GM18520 (cell line): Measurements from ENCODE around the gene PGAM1.
"Not testable (repeated sequence)": the region's sequence is repeated elsewhere in the genome, so short reads cannot be mapped to it uniquely, and the experiment has no call there.

Experiments
- ATAC-seq: cut with Tn5 transposase; IDR thresholded peaks from one replicate; pipeline ENCODE4 v1.9.1; 2021; ENCODE audit not compliant: unreplicated experiment

Gene PGAM1

GRCh38 chr10:97425964-97426775, at the start of gene PGAM1:
Gene PGAM1 (plus strand): TSS chr10:97426191. CDS start chr10:97426308, 117 bp downstream.
- peak; percentile 81 for ATAC-seq

DNA sequence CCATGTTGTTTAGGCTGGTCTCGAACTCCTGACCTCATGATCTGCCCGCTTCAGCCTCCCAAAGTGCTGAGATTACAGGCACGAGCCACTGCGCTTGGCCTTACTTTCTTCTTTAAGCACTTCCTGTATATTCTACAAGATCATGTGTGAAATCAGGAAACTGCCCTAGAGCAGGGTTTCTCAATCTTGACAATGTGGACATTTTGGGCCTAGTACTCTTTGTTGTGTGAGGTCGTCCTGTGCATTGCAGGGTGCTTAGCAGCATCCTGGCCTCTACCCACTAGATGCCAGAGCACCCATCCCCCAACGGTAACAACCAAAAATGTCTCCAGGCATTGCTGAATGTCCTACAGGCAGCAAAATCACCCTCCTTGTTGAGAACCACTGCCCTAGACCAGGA, 49.6 kb upstream of the PGAM1 start:
- no peak for ATAC-seq

DNA sequence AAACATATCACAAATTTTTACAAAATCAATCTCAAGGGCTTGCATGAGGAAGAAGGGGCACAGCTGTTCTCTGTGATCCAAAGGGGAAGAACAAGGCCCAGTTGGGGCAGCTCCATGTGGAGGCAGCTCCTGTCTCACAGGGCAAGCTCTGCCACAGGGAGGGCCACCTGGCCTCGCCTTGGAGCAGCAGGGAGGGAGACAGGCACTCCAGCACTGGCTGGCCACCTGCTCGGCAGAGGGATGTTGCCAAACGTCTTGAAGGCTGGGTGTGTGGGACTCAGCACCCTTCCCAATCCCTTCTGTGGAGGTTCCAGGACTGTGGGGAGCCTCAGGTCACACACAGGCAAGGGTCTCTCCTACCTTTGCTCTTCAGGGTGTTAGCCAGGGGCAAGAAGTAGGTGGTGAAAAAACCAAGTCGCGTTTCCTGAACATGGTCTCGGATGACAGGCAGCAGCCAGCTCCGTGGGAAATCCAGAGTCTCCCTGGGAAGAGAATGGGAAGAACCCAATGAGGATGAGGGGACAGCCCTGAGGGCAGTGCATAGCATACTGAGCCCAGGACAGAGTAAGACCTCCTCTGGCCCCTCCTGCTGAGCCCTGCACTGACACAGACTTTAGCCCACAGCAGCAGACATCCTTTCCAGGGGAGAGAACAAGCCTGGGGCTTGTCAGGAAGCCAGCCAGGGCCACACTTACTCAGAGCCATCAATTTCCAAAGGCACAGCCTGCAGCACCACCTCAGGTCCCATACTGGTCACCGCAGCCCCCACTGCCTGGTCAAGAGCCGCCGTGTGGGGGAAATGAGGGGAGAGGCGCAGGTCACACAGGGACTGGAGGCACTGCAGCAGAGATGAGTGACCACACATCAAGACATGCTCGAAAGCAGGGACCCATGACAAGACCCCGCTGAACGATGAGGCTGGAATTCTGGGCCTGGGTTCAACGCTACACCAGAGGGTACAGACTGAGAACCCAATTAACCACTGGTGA, 46.8 kb upstream of the PGAM1 start:
- ATAC-seq: no peak

DNA sequence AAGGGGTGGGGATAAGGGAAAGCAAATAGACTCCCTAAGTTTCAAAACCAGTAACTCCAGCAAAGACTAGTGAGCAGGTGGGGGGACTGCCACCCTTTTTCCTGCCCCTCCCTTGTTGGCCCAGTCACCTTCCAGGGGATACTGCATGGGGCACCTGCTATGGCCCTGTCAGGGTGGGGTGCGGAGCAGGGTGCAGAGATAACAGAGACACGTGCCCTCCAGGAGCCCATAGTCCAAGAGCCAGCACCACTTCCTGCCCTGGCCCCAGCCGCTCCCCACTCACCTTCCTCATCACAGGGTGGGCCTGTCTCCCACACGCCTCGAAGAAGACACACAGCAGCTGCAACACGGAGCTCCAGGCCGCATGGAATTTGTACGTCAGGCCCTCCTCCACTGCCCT, 45.5 kb upstream of the PGAM1 start:
- ATAC-seq: no peak

GRCh38 chr10:97381626-97382025, 44.4 kb upstream of the PGAM1 start:
- ATAC-seq: no peak

GRCh38 chr10:97383159-97383558, 42.8 kb upstream of the PGAM1 start:
- no peak for ATAC-seq

DNA sequence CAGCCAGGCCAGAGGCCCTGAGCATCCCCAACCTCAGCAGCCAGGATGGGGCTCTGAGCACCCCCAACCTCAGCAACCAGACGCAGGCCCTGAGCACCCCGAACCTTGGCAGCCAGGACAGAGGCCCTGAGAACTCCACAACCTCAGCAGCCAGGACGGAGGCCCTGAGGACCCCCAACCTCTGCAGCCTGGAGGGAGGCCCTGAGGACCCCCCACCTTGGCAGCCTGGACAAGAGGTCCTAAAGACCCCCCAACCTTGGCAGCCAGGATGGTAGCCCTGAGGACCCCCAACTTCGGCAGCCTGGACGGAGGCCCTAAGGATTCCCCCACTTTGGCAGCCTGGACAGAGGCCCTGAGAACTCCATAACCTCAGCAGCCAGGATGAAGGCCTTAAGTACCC, 41.8 kb upstream of the PGAM1 start:
- ATAC-seq: no peak

GRCh38 chr10:97384641-97385040, 41.4 kb upstream of the PGAM1 start:
- ATAC-seq: no peak

- ATAC-seq: no peak
Measured at GRCh38 chr10:97385565-97385964, 40.4 kb upstream of the PGAM1 start.

DNA sequence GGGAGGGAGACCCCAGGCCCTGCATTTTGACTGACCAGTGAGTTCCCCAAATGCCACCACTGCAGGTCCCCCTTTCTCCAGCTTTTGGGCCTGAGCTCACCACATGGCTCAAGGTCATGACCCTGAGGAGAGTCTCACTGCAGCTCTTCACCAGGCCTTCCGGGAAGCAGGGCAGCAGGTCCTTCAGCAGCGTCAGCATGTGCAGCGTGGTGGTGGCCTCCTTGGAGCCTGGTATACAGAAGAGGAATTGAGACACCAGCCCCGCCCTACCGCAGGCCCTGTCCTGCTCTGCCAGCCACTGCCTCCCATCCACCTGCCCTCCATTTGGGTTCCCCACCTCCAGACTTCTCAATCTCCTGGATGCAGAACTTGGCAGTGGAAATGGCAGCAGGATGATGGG, 37.8 kb upstream of the PGAM1 start:
- no peak for ATAC-seq

DNA sequence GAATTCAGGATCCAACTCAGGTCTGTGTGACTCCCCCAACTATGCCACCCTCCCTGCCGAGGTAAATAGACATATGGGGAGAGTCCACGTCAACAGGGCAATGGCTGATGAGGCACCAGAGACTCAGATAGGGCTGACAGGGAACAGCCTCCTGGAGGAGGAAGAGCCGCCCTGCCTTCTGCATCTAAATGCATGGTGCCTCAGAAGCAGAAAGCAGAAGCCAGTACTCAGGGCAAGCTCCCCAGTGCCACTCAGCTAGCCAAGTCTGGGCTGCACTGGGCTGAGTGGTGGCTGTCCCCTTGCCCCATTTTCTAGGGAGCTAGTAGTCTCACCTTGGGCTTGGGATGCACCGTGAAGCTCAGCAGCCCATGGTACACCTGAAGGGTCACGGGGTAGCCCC, 35.9 kb upstream of the PGAM1 start:
- no peak for ATAC-seq

GRCh38 chr10:97393034-97393573, 32.9 kb upstream of the PGAM1 start:
- ATAC-seq: no peak

- no peak for ATAC-seq
Measured at GRCh38 chr10:97396056-97396455, 29.9 kb upstream of the PGAM1 start.

DNA sequence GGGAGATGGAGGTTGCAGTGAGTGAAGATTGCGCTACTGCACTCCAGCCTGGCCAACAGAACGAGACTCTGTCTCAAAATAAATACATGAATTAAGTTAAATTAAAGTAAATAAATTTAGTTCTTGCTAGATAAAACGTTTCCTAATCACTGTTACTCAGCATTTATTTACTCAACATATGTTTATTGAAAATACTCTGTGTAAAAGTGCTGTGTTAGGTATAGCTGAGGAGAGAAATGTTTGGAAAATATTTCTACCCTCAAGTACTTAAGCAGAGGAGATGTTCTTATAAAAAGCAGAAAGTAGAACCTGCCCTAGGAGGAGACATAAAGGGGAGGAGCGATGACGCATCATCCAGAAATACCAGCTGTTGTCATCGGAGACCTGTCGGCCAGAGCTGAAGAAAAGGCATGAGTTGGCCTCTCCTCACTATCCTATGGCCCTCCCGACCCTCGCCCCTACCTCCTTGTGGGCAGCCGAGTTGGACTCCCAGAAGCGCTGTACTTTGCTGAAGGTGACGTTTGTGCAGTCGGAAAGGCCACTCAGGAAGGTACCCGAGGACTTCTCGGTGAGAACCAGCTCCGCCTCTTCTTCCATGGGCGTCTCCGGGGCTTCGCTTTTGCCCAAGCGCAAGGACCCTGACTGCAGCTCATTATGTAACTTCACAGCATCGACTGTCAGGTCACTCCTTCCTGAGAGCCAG, 26.0 kb upstream of the PGAM1 start:
- no peak for ATAC-seq

GRCh38 chr10:97400665-97401454, 25.1 kb upstream of the PGAM1 start, which contains the start of gene RRP12:
Gene RRP12 (minus strand): TSS chr10:97401340. CDS start chr10:97401231, 109 bp downstream.
- ATAC-seq: peak; percentile 97

DNA sequence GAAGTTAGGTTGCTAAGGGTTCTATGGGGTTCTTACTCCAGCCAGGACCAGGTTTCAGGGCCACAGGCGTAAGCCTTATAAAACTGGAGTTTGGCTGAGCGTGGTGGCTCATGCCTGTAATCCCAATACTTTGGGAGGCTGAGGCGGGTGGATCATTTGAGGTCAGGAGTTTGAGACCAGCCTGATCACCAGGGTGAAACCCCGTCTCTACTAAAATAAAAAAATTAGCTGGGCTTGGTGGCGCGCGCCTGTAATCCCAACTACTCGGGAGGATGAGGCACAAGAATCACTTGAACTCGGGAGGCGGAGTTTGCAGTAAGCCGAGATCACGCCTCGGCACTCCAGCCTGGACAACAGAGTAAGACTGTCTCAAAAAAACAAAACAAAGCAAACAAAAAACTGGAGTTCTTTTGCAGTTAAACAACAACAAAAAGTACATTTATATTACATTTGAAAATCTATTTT, 24.5 kb upstream of the PGAM1 start:
- no peak for ATAC-seq

GRCh38 chr10:97404044-97404443, 21.9 kb upstream of the PGAM1 start:
- ATAC-seq: no peak

GRCh38 chr10:97406064-97406463, 19.9 kb upstream of the PGAM1 start:
- ATAC-seq: no peak

DNA sequence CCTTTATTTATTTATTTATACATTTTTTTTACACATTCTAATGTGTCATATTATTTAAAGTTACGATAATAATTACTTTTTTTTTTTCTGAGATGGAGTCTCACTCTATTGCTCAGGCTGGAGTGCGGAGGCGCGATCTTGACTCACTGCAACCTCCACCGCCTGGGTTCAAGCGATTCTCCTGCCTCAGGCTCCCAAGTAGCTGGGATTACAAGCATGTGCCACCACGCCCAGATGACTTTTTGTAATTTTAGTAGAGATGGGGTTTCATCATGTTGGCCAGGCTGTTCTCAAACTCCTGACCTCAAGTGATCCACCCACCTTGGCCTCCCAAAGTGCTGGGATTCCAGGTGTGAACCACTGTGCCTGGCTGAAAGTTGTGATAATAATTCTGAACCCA, 19.5 kb upstream of the PGAM1 start:
- ATAC-seq: not testable (repeated sequence)
